Retina (tissue), 1 donor: Measurements from ENCODE around the gene IGFLR1.
"Not testable (repeated sequence)": the region's sequence is repeated elsewhere in the genome, so short reads cannot be mapped to it uniquely, and the experiment has no call there.

Experiments
- DNase-seq: peaks from one replicate; pipeline ENCODE4 v3.0.0-alpha.2; 2016

IGFLR1 gene

DNA sequence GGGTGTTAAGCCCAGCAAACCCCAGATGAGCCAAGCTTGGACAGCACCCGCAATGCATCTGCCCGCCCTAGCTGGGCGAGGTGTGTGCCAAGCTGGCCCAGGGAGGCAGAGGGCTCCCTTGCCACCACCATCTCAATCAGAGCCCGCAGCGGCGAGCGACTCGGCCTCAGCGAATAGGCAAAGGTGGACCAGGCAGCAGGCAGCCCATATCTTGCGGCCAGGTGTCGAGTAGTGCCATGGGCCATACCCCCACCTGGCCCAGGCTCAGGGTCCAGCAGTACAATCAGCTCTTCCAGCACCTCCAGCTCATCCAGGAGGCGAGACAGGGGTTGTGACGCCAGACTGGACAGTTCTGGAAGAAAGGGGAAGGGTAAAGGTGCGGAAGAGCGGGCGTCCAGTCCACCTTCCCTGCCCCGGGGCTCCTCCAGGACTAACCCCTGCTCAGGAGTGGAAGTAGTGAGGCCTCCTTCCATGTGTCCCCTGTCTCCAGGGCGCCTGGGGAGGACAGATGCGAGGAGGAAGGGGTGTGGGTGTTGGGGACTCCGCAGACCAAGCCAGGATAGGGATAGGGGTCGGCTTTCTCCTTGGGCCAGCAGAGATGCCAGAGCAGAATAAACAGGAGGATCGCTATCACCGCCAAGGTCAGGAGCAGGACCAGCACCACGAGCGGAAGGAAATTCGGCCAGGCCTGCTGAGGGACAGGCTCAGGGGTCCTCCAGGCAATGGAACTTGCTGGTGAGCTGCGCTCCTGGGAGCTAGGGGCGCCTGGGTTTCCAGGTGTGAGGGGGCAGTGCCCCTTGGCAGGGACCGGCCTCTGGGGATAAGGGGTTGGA, 2.8 kb downstream of the IGFLR1 start:
- no peak for DNase-seq

DNA sequence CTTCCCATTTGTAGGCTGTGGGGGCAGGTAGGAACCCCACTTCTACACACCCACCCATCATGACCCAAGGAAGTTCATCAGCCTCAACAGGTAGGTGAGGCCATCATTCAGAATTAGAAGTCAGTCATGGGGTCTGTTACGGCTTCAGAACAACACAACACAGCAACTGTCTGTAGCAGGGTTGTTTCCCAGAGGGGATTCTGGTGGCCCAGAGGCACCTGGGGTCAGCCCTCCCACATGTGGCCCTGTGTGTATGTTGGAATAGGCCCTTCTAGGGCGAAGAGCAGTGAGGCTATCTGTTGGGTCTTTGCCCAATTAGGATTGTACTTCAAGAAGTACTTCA, 3.4 kb downstream of the IGFLR1 start:
- no peak for DNase-seq

DNA sequence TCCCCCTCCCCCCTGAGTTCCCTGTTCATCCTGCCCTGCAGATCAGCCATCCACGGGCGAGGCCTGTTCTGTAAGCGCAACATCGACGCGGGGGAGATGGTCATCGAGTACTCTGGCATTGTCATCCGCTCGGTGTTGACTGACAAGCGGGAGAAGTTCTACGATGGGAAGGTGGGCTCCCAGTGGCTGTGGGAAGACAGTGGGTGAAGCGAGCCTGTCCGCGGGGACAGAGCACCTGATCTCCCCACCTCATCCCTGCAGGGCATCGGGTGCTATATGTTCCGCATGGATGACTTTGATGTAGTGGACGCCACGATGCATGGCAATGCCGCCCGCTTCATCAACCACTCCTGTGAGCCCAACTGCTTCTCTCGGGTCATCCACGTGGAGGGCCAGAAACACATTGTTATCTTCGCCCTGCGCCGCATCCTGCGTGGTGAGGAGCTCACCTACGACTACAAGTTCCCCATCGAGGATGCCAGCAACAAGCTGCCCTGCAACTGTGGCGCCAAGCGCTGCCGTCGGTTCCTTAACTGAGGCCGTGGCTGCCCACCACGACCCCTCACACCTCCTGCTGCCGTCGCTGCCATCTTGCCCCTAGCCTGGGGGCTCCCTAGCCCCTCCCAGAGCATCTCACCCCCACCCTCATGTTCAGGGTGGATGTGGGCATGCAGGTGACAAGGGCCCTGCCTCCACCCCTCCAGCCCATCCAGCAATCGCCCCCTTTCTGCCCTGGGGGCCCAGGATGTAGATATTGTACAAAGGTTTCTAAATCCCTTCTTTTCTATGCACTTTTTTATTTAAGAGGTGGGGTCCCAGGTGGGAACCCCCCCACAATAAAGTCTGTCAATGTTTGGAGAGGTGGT, 4.0 kb downstream of the IGFLR1 start:
- no peak for DNase-seq

DNA sequence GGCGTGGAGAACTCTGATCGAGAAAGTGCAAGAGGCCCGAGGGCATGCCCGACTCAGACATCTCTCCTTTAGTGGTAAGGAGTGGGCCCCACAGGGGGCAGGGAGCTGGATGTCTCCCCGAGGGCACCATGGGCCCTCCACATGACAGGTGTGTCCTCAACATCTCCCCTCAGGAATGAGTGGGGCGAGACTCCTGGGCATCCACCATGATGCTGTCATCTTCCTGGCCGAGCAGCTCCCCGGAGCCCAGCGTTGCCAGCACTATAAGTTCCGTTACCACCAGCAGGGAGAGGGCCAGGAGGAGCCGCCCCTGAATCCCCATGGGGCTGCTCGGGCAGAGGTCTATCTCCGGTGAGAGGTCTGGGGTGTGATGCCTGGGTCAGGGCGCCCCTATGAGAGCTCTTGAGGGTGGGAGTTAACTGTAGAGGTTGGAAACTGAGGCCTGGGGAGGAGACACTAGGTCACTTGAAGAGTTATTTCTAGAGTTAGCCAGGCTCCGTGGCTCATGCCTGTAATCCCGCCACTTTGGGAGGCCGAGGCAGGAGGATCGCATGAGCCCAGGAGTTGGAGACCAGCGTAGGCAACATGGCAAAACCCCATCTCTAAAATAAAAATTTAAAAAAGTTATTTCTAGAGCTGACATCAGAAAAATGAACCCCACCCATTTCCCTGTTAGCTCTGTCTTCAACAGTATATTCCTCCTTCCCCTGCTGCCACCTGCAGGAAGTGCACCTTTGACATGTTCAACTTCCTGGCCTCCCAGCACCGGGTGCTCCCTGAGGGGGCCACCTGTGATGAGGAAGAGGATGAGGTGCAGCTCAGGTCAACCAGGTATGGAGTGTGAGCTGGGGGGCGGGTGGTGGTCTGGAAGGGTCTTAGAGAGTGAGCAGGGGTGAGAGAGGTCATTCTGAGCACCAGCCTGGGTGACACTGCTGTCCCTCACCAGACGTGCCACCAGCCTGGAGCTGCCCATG, 5.1 kb downstream of the IGFLR1 start:
- no peak for DNase-seq

DNA sequence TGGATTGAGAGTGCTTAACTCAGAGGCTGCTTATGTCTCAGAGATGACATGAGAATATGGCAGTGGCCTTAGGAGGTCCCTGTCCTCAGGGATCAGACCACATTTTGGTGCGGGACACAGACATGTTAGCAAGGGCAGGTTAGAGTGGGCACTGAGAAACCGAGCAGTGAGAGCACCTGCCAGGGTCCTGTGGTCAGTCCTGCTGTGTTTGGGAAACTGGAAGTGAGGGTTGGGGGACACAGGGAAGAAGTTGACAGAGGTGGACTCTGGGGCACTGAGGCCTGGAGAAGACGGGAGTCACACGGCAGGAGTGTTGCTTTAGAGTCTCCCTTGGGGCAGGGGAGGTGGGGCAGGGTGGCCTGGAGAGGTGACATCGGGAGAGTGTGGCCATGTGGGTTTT, 7.4 kb downstream of the IGFLR1 start:
- DNase-seq = no peak

DNA sequence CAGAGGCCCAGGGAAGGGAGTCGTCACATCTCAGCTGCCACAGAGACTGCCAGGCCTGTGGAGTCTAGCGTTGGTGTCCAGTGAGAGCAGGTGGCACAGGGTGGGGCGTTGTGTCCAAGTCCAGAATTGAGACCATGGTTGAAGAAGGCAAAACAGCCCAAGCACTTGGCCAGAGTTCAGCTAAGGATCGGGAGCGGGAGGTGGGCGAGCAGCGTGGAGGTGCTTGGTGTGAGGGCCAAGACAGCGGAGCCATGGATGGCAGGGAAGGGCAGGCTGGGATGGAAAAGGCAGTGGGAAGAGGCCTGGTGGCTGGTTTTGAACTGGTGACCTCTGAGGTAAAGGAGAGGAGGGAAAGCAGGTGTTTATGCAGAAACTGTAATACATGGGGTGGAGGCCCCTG, 8.0 kb downstream of the IGFLR1 start:
- DNase-seq = no peak

DNA sequence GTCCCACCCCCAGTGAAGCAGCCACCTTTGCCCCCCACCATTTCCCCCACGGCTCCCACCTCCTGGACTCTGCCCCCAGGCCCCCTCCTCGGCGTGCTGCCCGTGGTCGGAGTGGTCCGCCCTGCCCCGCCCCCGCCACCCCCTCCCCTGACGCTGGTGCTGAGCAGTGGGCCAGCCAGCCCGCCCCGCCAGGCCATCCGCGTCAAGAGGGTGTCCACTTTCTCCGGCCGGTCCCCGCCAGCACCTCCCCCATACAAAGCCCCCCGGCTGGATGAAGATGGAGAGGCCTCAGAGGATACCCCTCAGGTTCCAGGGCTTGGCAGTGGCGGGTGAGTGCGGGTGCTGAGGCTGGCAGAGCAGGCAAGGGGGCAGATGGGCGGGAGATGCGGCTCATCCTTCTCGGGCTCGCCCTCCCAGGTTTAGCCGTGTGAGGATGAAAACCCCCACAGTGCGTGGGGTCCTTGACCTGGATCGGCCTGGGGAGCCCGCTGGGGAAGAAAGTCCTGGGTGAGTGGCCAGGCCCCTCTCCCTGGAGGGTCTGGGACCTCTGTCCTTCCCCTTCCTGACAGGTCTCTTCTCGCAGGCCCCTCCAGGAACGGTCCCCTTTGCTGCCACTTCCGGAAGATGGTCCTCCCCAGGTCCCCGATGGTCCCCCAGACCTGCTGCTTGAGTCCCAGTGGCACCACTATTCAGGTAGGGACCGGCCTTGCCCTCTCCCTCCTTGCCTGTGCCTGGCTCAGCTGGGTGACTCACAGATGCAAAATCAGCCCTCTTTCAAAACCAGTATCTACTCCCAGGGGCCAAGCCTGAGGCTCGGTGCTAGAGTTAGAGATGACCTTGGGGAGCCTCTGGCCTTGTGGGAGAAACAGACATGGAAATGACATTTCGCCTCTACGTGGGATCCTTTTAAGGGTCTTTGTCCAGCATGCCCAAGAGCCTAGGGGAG, 8.8 kb downstream of the IGFLR1 start:
- DNase-seq = no peak

DNA sequence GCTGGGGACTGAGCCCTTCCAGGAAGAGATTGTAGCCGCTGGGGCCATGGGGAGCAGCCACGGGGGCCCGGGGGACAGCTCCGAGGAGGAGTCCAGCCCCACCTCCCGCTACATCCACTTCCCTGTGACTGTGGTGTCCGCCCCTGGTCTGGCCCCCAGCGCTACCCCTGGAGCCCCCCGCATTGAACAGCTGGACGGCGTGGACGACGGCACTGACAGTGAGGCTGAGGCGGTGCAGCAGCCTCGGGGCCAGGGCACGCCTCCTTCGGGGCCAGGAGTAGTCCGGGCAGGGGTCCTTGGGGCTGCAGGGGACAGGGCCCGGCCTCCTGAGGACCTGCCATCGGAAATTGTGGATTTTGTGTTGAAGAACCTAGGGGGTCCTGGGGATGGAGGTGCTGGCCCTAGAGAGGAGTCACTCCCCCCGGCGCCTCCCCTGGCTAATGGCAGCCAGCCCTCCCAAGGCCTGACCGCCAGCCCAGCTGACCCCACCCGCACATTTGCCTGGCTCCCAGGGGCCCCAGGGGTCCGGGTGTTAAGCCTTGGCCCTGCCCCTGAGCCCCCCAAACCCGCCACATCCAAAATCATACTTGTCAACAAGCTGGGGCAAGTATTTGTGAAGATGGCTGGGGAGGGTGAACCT, 9.6 kb downstream of the IGFLR1 start:
- DNase-seq = no peak

DNA sequence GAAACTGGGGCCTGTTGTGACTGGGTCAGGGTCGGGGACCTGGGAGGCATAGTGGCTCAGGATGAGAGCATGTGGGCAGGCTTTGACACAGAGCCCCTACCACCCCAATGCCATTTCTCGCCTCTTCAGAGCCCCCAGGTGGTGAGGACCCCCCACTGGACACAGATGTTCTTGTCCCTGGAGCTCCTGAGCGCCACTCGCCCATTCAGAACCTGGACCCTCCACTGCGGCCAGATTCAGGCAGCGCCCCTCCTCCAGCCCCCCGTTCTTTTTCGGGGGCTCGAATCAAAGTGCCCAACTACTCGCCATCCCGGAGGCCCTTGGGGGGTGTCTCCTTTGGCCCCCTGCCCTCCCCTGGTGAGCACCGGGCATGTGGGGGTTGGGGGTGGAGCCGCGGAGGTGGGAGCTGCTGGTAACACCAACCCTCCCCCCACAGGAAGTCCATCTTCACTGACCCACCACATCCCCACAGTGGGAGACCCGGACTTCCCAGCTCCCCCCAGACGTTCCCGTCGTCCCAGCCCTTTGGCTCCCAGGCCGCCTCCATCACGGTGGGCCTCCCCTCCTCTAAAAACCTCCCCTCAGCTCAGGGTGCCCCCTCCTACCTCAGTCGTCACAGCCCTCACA, 10.4 kb downstream of the IGFLR1 start:
- DNase-seq = no peak

DNA sequence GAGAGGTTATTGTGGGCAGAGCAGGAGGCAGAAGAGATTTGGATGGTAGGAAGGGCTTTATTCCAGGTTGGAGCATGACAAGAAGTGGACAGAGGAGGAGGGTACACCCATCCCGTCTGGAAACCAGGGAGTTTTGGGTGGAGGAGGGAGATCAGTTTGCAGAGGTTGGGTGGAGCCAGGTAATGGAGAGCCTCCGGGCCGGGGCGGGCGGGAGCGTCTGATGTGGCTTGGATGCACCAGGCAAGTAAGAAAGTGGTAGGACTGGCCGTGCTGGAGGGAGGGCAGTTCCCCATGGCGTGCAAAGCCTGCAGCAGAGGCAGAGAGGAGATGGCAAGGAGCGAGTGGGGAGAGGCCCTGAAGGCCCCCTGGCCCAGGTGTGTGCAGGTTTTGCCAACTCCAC, 10.9 kb downstream of the IGFLR1 start:
- DNase-seq = no peak

DNA sequence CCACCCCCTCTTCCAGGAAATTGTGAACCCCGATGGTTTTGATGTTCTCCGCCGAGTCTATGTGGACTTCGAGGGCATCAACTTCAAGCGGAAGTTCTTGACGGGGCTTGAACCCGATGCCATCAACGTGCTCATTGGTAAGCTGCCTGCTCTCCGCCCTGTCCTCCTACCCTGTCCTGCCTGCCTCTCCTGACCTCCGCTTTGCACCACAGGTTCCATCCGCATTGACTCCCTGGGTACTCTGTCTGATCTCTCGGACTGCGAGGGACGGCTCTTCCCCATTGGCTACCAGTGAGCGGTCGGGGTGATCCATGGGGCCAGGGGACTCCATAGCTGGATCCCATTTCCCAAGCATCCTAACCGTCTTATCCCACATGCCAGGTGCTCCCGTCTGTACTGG, 11.9 kb downstream of the IGFLR1 start:
- no peak for DNase-seq

DNA sequence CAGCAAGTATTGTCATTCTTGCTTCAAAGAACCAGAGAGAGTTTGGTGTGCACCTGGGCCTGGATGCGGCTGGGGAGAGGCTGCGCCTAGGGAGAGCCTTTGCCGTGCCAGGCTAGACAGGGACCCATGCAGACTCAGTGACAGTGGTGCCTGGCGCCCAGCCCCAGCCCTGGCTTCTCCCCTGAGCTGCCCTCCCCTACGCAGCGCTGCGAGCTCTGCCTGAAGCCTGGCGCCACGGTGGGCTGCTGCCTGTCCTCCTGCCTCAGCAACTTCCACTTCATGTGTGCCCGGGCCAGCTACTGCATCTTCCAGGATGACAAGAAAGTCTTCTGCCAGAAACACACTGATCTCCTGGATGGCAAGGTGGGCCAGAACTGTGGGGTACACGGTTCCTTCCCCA, 12.5 kb downstream of the IGFLR1 start:
- no peak for DNase-seq

DNA sequence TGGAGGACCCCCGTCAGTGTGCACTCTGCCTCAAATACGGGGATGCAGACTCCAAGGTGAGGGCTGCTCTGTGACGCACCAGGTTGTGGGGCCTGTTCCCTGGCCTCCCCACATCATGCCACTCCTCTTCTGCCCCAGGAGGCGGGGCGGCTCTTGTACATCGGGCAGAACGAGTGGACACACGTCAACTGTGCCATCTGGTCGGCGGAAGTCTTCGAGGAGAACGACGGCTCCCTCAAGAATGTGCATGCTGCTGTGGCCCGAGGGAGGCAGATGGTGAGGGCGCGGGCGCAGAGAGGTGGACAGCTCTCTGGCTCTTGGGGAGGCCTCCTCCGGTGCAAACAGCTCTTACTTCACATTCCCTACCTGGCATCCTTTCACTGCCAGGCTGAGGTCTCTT, 13.2 kb downstream of the IGFLR1 start:
- DNase-seq = no peak

DNA sequence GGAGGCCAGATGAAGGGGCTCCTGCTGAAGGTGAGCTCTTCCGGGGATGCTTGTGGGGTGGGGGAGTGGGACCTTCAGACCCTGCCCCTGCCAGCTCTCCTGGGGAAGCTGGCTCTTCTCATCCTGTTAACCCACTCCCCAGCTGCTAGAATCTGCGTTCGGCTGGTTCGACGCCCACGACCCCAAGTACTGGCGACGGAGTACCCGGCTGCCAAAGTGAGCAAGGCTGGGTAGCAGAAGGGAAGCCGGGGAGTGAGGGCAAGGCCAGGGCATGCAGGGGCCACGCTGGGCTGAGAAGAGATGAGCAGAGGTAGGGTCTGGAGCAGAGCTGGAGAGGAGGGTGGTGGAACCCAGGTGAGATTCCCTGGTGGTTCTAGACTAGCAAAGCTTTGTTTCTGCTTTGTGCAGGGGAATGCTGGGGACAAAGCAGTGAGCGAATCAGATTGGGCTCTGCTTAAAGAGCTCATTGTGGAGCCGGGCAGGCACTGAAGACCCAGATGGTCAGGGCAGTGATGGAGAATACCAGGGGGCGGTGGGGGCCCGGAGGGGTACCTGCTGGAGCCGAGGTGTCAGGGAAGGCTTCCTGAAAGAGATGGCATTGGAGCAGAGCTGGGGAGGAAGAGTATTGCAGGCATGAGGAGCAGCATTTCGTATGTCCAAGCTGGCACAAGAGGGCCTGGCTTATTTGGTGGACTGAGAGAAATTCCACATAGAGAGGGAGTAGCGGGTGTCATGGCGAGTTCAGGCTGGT, 14.1 kb downstream of the IGFLR1 start:
- no peak for DNase-seq

DNA sequence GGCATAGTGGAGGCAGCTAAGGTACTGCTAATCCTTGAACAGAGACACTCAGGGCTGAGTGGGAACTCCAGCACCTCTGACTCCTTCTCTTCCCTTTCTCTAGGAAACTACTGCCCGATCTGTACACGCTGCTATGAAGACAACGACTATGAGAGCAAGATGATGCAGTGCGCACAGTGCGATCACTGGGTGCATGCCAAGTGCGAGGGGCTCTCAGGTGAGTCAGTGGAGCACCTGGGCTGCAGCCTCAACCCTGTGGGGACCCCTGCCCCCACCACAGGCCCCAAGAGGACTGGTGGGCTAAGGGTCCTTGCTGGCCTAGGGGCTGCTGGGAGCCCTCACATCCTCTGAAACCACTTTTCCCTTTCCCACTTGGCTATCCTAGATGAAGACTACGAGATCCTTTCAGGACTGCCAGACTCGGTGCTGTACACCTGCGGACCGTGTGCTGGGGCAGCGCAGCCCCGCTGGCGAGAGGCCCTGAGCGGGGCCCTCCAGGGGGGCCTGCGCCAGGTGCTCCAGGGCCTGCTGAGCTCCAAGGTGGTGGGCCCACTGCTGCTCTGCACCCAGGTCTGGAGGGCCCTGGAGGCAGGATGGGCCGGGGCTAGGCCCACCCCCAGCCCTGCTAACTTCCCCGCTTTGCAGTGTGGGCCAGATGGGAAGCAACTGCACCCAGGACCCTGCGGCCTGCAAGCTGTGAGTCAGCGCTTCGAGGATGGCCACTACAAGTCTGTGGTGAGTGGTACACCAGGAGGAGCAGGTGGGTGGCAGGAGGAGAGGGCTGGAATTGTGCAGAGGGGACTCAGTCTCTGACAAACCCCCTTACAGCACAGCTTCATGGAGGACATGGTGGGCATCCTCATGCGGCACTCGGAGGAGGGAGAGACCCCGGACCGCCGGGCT, 14.9 kb downstream of the IGFLR1 start:
- DNase-seq = no peak

DNA sequence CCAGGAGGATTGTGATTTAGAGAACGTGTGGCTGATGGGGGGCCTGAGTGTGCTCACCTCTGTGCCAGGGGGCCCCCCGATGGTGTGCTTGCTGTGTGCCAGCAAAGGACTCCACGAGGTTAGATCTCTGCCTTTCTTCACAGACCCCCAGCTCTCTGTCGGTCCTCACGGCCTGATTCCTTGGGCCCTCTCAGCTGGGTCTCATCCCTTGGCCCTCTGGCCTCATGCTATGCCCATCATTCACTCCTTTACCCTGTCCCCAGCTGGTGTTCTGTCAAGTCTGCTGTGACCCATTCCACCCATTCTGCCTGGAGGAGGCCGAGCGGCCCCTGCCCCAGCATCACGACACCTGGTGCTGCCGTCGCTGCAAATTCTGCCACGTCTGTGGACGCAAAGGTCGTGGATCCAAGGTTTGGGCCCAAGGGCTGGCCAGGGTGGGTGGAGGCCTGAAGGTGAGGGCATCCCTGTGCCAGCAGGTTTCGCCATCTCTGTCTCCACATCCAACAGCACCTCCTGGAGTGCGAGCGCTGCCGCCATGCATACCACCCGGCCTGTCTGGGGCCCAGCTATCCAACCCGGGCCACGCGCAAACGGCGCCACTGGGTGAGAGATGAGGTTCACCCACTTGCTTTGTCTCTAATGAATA, 16.9 kb downstream of the IGFLR1 start:
- no peak for DNase-seq

DNA sequence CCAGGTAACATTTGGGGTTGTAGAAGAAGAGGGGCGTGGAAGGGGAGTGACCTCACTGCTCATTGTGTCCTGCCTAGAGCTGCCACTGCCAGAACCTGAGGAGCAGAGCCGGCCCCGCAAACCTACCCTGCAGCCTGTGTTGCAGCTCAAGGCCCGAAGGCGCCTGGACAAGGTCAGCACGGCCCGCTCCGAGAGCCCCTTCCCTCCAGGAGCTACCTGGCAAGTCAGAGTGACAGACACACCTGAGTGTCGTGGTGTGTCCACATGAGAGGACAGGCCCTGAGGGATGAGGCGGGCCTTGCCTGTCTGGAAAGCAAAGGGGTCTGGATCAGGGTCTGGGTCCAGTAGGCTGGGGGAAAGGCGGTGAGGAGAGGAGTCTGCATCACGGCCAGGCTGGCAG, 17.7 kb downstream of the IGFLR1 start:
- DNase-seq = no peak

DNA sequence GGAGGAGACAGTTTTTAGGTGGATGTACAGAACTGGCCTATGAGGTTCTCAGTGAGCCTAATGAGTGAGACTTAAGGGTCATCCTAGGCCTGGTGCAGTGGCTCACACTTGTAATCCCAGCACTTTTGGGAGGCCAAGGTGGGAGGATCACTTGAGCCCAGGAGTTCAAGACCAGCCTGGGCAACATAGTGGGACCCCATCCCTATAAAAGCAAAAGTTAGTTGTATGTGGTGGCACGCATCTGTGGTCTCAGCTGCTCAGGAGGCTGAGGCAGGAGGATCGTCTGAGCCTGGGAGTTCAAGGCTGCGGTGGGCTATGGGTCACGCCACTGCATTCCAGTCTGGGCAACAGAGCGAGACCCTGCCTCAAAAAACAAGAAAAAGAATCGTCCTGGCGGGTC, 18.1 kb downstream of the IGFLR1 start:
- not testable (repeated sequence) for DNase-seq

DNA sequence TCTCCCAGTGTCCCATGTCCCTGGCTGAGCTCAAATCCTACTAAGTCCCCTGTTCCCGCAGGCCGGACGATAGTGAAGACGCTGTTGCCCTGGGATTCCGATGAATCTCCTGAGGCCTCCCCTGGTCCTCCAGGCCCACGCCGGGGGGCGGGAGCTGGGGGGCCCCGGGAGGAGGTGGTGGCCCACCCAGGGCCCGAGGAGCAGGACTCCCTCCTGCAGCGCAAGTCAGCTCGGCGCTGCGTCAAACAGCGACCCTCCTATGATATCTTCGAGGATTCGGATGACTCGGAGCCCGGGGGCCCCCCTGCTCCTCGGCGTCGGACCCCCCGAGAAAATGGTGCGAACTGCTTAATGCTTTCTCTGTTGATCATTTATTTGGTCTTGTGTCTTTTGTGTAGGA, 18.6 kb downstream of the IGFLR1 start:
- no peak for DNase-seq
